Heart left ventricle (tissue), 13 donors: Measurements from ENCODE around the gene C8G.

ENCODE experiments used
- POLR2A ChIP-seq, 2 donors: fragments of 450-650 bp; IDR thresholded peaks; one replicate each; pipeline ENCODE4 v1.6.1; 2017; ENCODE audit warnings: antibody characterized with exemption in 2 of 2, mild to moderate bottlenecking in 2 of 2, moderate library complexity in 2 of 2
- TF ChIP-seq, protein P1 (sequence below), 12 donors: fragments of 200-600 bp; sonication (generic) in 4 of 12; IDR thresholded peaks; one replicate each; pipeline versions ENCODE4 v1.5.0 to v1.8.0; 2018 to 2022; ENCODE audit warnings: antibody characterized with exemption in 12 of 12, mild to moderate bottlenecking in 5 of 12
- donor health status: ischemic (EF 13 %, LVEDD 7.1; RV severe dilation, severe dysfunction).
- donor health status: DM: no; HTN: yes; CAD: no.
- donor health status: DM: no; HTN: no; CAD: no.
- donor health status: ischemic (EF 25% LVEDD 6.9; RV normal size, moderate dysfunction).
- donor health status: ischemic (EF 25% LVEDD 5.7; RV mildly dilated, moderate dysfunction).
- donor health status: ischemic (EF 35%, LVEDD 5.7; RV mildly dilated, moderate dysfunction).
- donor health status: nonischemic (EF 11% LVEDD 7.7; RV severe dilation, severe dysfunction).
- donor health status: DM: yes; HTN: yes; CAD: no.
- donor health status: PGD.
- donor health status: ischemic (EF 29% LVEDD 5.4; RV normal size, mild dysfunction).
- donor health status: nonischemic (EF 23%, LVEDD 6.1; RV moderate dilation, normal function).

- TF ChIP-seq, protein P1, sequence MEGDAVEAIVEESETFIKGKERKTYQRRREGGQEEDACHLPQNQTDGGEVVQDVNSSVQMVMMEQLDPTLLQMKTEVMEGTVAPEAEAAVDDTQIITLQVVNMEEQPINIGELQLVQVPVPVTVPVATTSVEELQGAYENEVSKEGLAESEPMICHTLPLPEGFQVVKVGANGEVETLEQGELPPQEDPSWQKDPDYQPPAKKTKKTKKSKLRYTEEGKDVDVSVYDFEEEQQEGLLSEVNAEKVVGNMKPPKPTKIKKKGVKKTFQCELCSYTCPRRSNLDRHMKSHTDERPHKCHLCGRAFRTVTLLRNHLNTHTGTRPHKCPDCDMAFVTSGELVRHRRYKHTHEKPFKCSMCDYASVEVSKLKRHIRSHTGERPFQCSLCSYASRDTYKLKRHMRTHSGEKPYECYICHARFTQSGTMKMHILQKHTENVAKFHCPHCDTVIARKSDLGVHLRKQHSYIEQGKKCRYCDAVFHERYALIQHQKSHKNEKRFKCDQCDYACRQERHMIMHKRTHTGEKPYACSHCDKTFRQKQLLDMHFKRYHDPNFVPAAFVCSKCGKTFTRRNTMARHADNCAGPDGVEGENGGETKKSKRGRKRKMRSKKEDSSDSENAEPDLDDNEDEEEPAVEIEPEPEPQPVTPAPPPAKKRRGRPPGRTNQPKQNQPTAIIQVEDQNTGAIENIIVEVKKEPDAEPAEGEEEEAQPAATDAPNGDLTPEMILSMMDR (IDR thresholded peaks at IDR 0.05): no peak
- TF ChIP-seq POLR2A (IDR thresholded peaks at IDR 0.05): no peak
Measured at GRCh38 chr9:136915632-136916329, 29.3 kb upstream of the C8G start.
